GM12878 (cell line): ENCODE results near the gene OR8B2.
"Not testable (repeated sequence)": the region's sequence is repeated elsewhere in the genome, so short reads cannot be mapped to it uniquely, and the experiment has no call there.

Source experiments
- CEBPB ChIP-seq, 2 experiments: fragments of 150-350 bp in 1 of 2; IDR thresholded peaks; 2 replicates each; pipeline ENCODE4 v1.6.1; 2012 to 2014; ENCODE audit warnings: low read depth in 2 of 2, low read length in 2 of 2, borderline replicate concordance in 1 of 2, inconsistent platforms in 1 of 2
- CREB1 ChIP-seq: IDR thresholded peaks from 2 replicates; pipeline ENCODE4 v1.6.1; 2012; ENCODE audit warnings: low read depth, mild to moderate bottlenecking, inconsistent platforms
- EP300 ChIP-seq, 2 experiments: fragments of 150-350 bp in 1 of 2; IDR thresholded peaks; 2 replicates each; pipeline ENCODE4 v1.6.1; 2011 to 2012; ENCODE audit warnings: low read depth in 2 of 2, low read length in 2 of 2, borderline replicate concordance in 1 of 2, improper control_type of control experiment in 1 of 2, inconsistent platforms in 1 of 2; ENCODE audit not compliant: control insufficient read depth in 1 of 2
- ESRRA ChIP-seq: IDR thresholded peaks from 2 replicates; pipeline ENCODE4 v1.6.1; 2012; ENCODE audit warnings: mild to moderate bottlenecking, low read length, improper control_type of control experiment
- TARDBP ChIP-seq: IDR thresholded peaks from 2 replicates; pipeline ENCODE4 v1.6.1; 2016; ENCODE audit warnings: borderline replicate concordance
- TF ChIP-seq, protein P1 (sequence below): IDR thresholded peaks from 2 replicates; pipeline ENCODE4 v1.6.1; 2012; ENCODE audit warnings: low read length, inconsistent platforms
- TF ChIP-seq, protein P2 (sequence below), 3 experiments: IDR thresholded peaks in 2 of 3; conservative IDR thresholded peaks in 1 of 3; 2 replicates each; pipeline ENCODE4 v1.5.1; 2011; ENCODE audit warnings: low read depth in 3 of 3, low read length in 3 of 3, mild to moderate bottlenecking in 3 of 3, control low read depth in 2 of 3, moderate library complexity in 2 of 3, inconsistent platforms in 1 of 3, mixed read lengths in 1 of 3; ENCODE audit not compliant: control insufficient read depth in 2 of 3, insufficient read depth in 1 of 3; ENCODE audit errors: extremely low read depth in 1 of 3

DNA sequence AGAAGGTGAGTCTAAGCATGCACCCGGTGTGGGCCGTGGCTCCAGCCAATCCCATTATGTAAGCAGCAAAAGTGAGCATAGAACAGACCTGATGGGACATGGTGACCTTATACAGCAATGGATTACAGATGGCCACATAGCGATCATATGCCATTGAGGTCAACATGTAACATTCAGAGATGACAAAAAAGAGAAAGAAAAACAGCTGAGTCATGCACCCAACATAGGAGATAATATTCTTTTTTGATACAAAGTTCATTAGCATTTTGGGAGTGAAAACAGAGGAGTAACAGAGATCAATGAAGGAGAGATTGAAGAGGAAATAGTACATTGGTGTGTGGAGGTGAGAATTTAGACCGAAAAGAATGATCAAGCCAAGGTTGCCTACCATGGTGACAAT lies 12.5 kb upstream of the OR8B2 start:
- TF ChIP-seq EP300 (IDR thresholded peaks at IDR 0.05; ENCODE audit: borderline replicate concordance in 1 of 2, control insufficient read depth in 1 of 2, low read depth in 2 of 2, low read length in 2 of 2); CREB1; CEBPB (IDR thresholded peaks at IDR 0.05; ENCODE audit: borderline replicate concordance in 1 of 2, low read depth in 2 of 2, low read length in 2 of 2); ESRRA; TARDBP: not testable (repeated sequence)
- TF ChIP-seq, protein P1, sequence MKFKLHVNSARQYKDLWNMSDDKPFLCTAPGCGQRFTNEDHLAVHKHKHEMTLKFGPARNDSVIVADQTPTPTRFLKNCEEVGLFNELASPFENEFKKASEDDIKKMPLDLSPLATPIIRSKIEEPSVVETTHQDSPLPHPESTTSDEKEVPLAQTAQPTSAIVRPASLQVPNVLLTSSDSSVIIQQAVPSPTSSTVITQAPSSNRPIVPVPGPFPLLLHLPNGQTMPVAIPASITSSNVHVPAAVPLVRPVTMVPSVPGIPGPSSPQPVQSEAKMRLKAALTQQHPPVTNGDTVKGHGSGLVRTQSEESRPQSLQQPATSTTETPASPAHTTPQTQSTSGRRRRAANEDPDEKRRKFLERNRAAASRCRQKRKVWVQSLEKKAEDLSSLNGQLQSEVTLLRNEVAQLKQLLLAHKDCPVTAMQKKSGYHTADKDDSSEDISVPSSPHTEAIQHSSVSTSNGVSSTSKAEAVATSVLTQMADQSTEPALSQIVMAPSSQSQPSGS: not testable (repeated sequence)
- TF ChIP-seq, protein P2, sequence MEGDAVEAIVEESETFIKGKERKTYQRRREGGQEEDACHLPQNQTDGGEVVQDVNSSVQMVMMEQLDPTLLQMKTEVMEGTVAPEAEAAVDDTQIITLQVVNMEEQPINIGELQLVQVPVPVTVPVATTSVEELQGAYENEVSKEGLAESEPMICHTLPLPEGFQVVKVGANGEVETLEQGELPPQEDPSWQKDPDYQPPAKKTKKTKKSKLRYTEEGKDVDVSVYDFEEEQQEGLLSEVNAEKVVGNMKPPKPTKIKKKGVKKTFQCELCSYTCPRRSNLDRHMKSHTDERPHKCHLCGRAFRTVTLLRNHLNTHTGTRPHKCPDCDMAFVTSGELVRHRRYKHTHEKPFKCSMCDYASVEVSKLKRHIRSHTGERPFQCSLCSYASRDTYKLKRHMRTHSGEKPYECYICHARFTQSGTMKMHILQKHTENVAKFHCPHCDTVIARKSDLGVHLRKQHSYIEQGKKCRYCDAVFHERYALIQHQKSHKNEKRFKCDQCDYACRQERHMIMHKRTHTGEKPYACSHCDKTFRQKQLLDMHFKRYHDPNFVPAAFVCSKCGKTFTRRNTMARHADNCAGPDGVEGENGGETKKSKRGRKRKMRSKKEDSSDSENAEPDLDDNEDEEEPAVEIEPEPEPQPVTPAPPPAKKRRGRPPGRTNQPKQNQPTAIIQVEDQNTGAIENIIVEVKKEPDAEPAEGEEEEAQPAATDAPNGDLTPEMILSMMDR (IDR thresholded peaks at IDR 0.05 in 2 of 3, conservative IDR thresholded peaks at IDR 0.05 in 1 of 3; ENCODE audit: control insufficient read depth in 2 of 3, extremely low read depth in 1 of 3, insufficient read depth in 1 of 3, low read depth in 3 of 3, low read length in 3 of 3): not testable (repeated sequence)
